Uterus (tissue), 4 donors: ENCODE results near the gene B4GALT7. TPM values are rescaled to one million over a fixed set of nuclear protein-coding genes. Genes with fewer than 3 reads are reported as not detected.

Experiments
- DNase-seq, 2 donors: peaks; one replicate each; pipeline ENCODE4 v3.0.0-alpha.2; 2019 to 2020
- H3K27ac ChIP-seq, 2 donors: fragments of 200-600 bp; sonication (generic); 1 replicate in 1 of 2; 2 replicates in 1 of 2; pipeline ENCODE4 v1.5.1; 2016 to 2018
- H3K27me3 ChIP-seq, 2 donors: fragments of 200-600 bp; sonication (generic); one replicate each; pipeline ENCODE4 v1.5.1; 2018 to 2019; ENCODE audit warnings: control low read depth in 1 of 2
- H3K36me3 ChIP-seq, 2 donors: fragments of 200-600 bp; sonication (generic); one replicate each; pipeline ENCODE4 v1.5.1; 2019; ENCODE audit warnings: control low read depth in 1 of 2
- H3K4me1 ChIP-seq, 2 donors: fragments of 200-600 bp; sonication (generic); one replicate each; pipeline ENCODE4 v1.5.1; 2018 to 2019; ENCODE audit warnings: control low read depth in 1 of 2
- H3K4me3 ChIP-seq, 2 donors: fragments of 200-600 bp; sonication (generic); 1 replicate in 1 of 2; 2 replicates in 1 of 2; pipeline ENCODE4 v1.5.1; 2018 to 2019; ENCODE audit warnings: mild to moderate bottlenecking in 1 of 2
- H3K9me3 ChIP-seq, 2 donors: fragments of 200-600 bp; sonication (generic); one replicate each; pipeline ENCODE4 v1.5.1; 2019; ENCODE audit warnings: control low read depth in 1 of 2
- POLR2A ChIP-seq, 2 donors: fragments of 450-650 bp; IDR thresholded peaks; one replicate each; pipeline ENCODE4 v1.6.1; 2016; ENCODE audit warnings: antibody characterized with exemption in 2 of 2, mild to moderate bottlenecking in 1 of 2, moderate library complexity in 1 of 2
- intact Hi-C: fragments of 100-400 bp; cut with DNase I; formaldehyde crosslinking; loops from one replicate; pipeline ENCODE4 v1.15.1; 2023; ENCODE audit warnings: low total_unique reads
- total RNA-seq, 4 donors: library from RNA; depleted of rRNA in 3 of 4; stranded (reverse); fragments of >200 nt in 3 of 4; gene quantifications; one replicate each; pipeline versions ENCODE4 v1.1.0 to v1.2.4, GENCODE V29; 2014 to 2023
- TF ChIP-seq, protein P1 (sequence below), 4 experiments: fragments of 200-600 bp in 2 of 4; fragments of 450-650 bp in 2 of 4; sonication (generic) in 2 of 4; IDR thresholded peaks; one replicate each; pipeline ENCODE4 v1.5.1; 2016 to 2019; ENCODE audit warnings: antibody characterized with exemption in 4 of 4, mild to moderate bottlenecking in 2 of 4, moderate library complexity in 1 of 4
- donor health status: DM: yes; HTN: yes; CAD: no.

B4GALT7 gene
- total RNA-seq, 4 donors from 2014 or later, result 5.1 to 27.8 (median 24.5) TPM

- H3K27ac ChIP-seq, result no peak overlapping the region
- no peak for DNase-seq
- peaks cover 0 to 9% of the 10 kb centered on the region in 2 donors for H3K4me1 ChIP-seq
- no peak for TF ChIP-seq POLR2A (IDR thresholded peaks at IDR 0.05)
- TF ChIP-seq, protein P1, sequence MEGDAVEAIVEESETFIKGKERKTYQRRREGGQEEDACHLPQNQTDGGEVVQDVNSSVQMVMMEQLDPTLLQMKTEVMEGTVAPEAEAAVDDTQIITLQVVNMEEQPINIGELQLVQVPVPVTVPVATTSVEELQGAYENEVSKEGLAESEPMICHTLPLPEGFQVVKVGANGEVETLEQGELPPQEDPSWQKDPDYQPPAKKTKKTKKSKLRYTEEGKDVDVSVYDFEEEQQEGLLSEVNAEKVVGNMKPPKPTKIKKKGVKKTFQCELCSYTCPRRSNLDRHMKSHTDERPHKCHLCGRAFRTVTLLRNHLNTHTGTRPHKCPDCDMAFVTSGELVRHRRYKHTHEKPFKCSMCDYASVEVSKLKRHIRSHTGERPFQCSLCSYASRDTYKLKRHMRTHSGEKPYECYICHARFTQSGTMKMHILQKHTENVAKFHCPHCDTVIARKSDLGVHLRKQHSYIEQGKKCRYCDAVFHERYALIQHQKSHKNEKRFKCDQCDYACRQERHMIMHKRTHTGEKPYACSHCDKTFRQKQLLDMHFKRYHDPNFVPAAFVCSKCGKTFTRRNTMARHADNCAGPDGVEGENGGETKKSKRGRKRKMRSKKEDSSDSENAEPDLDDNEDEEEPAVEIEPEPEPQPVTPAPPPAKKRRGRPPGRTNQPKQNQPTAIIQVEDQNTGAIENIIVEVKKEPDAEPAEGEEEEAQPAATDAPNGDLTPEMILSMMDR (IDR thresholded peaks at IDR 0.05), result no peak
- H3K9me3 ChIP-seq, result no peaks in the 10 kb centered on the region
- intact Hi-C loops, result no loop called here
- no peak overlapping the region for H3K4me3 ChIP-seq
- H3K27me3 ChIP-seq, result no peaks in the 10 kb centered on the region
- H3K36me3 ChIP-seq, result no peaks in the 10 kb centered on the region
Measured at GRCh38 chr5:177596775-177597238, 3.1 kb upstream of the B4GALT7 start.

DNA sequence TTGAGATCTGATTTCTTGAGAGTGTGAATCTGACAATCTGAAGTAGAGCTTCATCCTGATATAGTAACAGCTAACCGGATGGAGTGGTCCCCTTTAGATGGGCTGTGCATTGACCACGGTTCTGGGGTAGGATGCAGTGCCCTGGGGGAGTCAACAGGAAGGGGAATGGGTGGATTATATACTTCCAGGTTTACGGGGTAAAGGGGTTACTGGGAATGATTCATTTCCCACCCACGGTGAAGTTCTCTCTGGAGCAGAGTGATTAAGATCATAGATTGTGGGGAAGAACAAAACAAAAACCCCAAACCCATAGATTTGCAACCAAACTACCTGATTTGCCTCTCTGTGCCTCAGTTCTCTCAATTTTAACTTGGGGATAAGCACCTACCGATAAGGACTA lies 1.5 kb upstream of the B4GALT7 start:
- no peak for DNase-seq
- H3K9me3 ChIP-seq, result no peaks in the 10 kb centered on the region
- H3K4me1 ChIP-seq, result peaks cover 0 to 9% of the 10 kb centered on the region in 2 donors
- no peak overlapping the region for H3K4me3 ChIP-seq
- H3K27ac ChIP-seq, result no peak overlapping the region
- no peaks in the 10 kb centered on the region for H3K27me3 ChIP-seq
- H3K36me3 ChIP-seq, result no peaks in the 10 kb centered on the region
- intact Hi-C loops, result no loop called here
- TF ChIP-seq, protein P1 (IDR thresholded peaks at IDR 0.05), result no peak
- TF ChIP-seq POLR2A (IDR thresholded peaks at IDR 0.05), result no peak

DNA sequence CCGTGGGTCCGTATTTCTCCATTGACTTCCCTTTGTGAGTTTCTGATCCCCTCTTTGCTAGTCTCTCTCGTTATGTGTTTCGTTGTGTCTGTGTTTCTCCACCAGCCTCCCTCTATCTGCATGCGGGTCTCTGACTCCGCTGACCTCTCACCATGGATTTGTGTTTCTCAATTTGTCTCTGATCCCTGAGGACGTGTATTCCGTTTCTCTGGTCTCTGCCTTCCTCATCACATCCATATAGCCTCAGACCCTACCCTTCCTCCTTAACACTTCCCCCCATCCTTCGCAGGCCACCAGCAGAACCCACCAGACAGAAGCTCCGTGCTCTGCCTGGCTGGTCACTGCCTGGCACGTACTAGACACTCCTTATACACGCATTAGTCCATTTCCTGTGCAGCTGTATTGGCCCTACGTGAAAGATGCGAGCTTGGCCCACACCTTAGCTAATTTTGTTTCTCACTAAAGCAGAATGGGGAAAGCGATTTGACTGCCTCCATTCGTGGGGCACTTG lies 631 bp downstream of the B4GALT7 start:
- Histone ChIP-seq H3K36me3 (no peaks in the 10 kb centered on the region), H3K27ac (peak overlapping the region; percentile 78 to 84), H3K4me1 (peaks cover 0 to 9% of the 10 kb centered on the region in 2 donors), H3K9me3 (no peaks in the 10 kb centered on the region), H3K27me3 (no peaks in the 10 kb centered on the region), H3K4me3 (peak overlapping the region; percentile 55 to 80)
- DNase-seq, result no peak
- intact Hi-C loops, result no loop called here
- no peak for TF ChIP-seq POLR2A (IDR thresholded peaks at IDR 0.05)
- TF ChIP-seq, protein P1 (IDR thresholded peaks at IDR 0.05), result no peak

- Histone ChIP-seq H3K4me3 (peak overlapping the region; percentile 55 to 80), H3K9me3 (no peaks in the 10 kb centered on the region), H3K36me3 (no peaks in the 10 kb centered on the region), H3K27ac (no peak overlapping the region), H3K4me1 (peaks cover 0 to 9% of the 10 kb centered on the region in 2 donors), H3K27me3 (no peaks in the 10 kb centered on the region)
- DNase-seq, result no peak
- no peak for TF ChIP-seq POLR2A (IDR thresholded peaks at IDR 0.05)
- TF ChIP-seq, protein P1 (IDR thresholded peaks at IDR 0.05), result no peak
- intact Hi-C loops, result no loop called here
Measured at GRCh38 chr5:177601126-177601525, 1.2 kb downstream of the B4GALT7 start.

DNA sequence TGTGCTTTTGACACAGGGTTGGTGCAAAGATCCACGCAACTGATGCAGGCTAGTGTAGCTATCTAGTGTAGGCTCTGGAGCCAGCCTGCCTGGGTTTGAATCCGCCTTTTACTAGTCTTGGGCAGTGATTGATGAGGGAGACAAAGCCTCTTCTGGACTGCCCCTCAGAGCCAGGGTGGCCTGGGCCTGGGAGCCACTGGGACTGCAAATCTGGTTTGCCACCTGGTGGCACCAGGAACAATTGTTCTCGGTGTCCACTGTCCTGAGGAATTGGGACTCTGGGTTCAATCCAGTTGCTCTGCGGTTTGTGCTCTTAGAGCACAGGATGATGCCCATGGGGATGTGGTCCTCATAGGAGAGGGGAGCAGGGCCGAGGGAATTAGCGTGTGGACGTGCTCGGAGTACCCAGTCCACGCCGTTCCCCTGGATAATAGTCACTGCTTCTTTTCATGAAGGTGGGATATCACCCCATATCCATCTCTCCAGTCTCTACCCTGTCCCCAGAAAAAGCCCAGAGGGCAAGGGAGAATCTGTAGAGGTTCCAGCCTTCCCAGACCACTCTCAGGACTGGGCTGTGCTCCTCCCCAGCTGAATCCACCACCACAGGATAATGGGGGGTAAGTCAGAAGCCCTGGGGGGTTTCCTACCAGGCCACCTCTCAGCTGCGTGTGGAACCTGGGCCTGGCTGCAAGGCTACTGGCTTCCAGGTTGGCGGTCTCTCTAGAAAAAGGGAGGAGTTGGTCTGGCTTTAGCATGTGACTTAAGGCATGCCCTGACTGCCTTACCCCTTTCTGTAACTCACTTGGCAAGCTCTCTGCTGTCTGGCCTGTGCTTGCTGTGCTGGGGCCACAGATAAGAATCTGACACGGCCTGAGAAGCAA lies 1.9 kb downstream of the B4GALT7 start:
- no peak overlapping the region for H3K4me3 ChIP-seq
- no peak for DNase-seq
- no peak overlapping the region for H3K27ac ChIP-seq
- H3K4me1 ChIP-seq, result peaks cover 0 to 9% of the 10 kb centered on the region in 2 donors
- H3K9me3 ChIP-seq, result no peaks in the 10 kb centered on the region
- TF ChIP-seq, protein P1 (IDR thresholded peaks at IDR 0.05), result no peak
- no peak for TF ChIP-seq POLR2A (IDR thresholded peaks at IDR 0.05)
- intact Hi-C loops, result no loop called here
- no peaks in the 10 kb centered on the region for H3K27me3 ChIP-seq
- H3K36me3 ChIP-seq, result no peaks in the 10 kb centered on the region
